ENCODE results near the gene CHDH. TPM values are rescaled to one million over a fixed set of nuclear protein-coding genes. Genes with fewer than 3 reads are reported as not detected.

The CHDH gene
- total RNA-seq, 2 experiments from 2014 or later = 0.03 to 2.3 TPM

DNA sequence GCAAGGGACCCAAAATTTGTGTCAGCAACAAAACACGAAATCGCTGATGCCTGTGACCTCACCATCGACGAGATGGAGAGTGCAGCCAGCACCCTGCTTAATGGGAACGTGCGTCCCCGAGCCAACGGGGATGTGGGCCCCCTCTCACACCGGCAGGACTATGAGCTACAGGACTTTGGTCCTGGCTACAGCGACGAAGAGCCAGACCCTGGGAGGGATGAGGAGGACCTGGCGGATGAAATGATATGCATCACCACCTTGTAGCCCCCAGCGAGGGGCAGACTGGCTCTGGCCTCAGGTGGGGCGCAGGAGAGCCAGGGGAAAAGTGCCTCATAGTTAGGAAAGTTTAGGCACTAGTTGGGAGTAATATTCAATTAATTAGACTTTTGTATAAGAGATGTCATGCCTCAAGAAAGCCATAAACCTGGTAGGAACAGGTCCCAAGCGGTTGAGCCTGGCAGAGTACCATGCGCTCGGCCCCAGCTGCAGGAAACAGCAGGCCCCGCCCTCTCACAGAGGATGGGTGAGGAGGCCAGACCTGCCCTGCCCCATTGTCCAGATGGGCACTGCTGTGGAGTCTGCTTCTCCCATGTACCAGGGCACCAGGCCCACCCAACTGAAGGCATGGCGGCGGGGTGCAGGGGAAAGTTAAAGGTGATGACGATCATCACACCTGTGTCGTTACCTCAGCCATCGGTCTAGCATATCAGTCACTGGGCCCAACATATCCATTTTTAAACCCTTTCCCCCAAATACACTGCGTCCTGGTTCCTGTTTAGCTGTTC, 34.9 kb downstream of the CHDH start:
- Histone ChIP-seq H3K4me2 (ENCODE audit: low read length) (no peak overlapping the region), H3K4me1 (ENCODE audit: insufficient read depth, low read length, poor library complexity, severe bottlenecking) (no peaks in the 10 kb centered on the region), H3K27ac (ENCODE audit: low read depth, low read length, poor library complexity, severe bottlenecking) (no peak overlapping the region), H4K20me1 (ENCODE audit: insufficient read depth, low read length) (no peaks in the 10 kb centered on the region), H3K4me3 (ENCODE audit: low read depth, low read length, poor library complexity, severe bottlenecking) (no peak overlapping the region), H3K9me2 (ENCODE audit: insufficient read depth, low read length) (no peaks in the 10 kb centered on the region), H3K36me3 (ENCODE audit: insufficient read depth, low read length) (no peaks in the 10 kb centered on the region), H3K9me3 (ENCODE audit: low read length) (no peaks in the 10 kb centered on the region), H2AFZ (ENCODE audit: low read length) (no peak overlapping the region), H3K79me2 (ENCODE audit: insufficient read depth, low read depth, low read length) (no peaks in the 10 kb centered on the region)
- ChIA-PET POLR2A (interaction anchor here (0.6 to 0.7 kb wide), 3 partner anchors 90 to 240 kb away, joined by 3 to 7 read pairs (median 3); no protein-coding TSS in a partner anchor), CTCF (ENCODE audit: unreplicated experiment) (no interaction called here)
- intact Hi-C loops (cut with micrococcal nuclease; ENCODE audit: unreplicated experiment) = no loop called here
- DNase-seq (ENCODE audit: low spot score) = no peak
- TF ChIP-seq EZH2phosphoT487 (IDR thresholded peaks at IDR 0.05; ENCODE audit: borderline replicate concordance, low read depth, low read length) = no peak
- TF ChIP-seq, protein P1, sequence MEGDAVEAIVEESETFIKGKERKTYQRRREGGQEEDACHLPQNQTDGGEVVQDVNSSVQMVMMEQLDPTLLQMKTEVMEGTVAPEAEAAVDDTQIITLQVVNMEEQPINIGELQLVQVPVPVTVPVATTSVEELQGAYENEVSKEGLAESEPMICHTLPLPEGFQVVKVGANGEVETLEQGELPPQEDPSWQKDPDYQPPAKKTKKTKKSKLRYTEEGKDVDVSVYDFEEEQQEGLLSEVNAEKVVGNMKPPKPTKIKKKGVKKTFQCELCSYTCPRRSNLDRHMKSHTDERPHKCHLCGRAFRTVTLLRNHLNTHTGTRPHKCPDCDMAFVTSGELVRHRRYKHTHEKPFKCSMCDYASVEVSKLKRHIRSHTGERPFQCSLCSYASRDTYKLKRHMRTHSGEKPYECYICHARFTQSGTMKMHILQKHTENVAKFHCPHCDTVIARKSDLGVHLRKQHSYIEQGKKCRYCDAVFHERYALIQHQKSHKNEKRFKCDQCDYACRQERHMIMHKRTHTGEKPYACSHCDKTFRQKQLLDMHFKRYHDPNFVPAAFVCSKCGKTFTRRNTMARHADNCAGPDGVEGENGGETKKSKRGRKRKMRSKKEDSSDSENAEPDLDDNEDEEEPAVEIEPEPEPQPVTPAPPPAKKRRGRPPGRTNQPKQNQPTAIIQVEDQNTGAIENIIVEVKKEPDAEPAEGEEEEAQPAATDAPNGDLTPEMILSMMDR (conservative IDR thresholded peaks at IDR 0.05; ENCODE audit: low read length) = no peak
- no TSS peak for BruUV-seq (replicated peaks)

DNA sequence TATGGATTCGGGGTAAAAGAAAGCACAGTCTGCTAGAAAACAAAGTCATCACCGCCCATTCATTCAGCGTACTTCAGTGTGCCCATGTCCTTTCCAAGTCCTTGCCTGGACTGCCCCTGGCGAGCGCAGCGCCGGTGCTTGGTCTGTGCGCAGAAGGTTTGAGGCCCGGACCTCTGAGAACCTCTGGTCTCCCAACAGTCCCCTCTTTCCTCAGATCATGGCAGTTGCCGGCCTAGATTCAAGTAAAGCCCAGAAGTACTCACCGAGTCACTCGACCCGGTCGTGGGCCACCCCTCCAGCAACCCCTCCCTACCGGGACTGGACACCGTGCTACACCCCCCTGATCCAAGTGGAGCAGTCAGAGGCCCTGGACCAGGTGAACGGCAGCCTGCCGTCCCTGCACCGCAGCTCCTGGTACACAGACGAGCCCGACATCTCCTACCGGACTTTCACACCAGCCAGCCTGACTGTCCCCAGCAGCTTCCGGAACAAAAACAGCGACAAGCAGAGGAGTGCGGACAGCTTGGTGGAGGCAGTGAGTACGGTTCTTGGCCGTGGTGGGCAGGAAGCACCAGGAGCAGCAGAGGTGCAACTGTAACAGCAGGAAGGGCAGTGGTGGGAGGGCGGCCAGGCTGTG, 36.3 kb downstream of the CHDH start:
- H3K9me2 ChIP-seq (ENCODE audit: insufficient read depth, low read length) = no peaks in the 10 kb centered on the region
- no peaks in the 10 kb centered on the region for H3K79me2 ChIP-seq (ENCODE audit: insufficient read depth, low read depth, low read length)
- H2AFZ ChIP-seq (ENCODE audit: low read length) = no peak overlapping the region
- H3K4me3 ChIP-seq (ENCODE audit: low read depth, low read length, poor library complexity, severe bottlenecking) = no peak overlapping the region
- intact Hi-C loops (cut with micrococcal nuclease; ENCODE audit: unreplicated experiment) = no loop called here
- no TSS peak for BruUV-seq (replicated peaks)
- DNase-seq (ENCODE audit: low spot score) = no peak
- no peak for TF ChIP-seq EZH2phosphoT487 (IDR thresholded peaks at IDR 0.05; ENCODE audit: borderline replicate concordance, low read depth, low read length)
- TF ChIP-seq, protein P1 (conservative IDR thresholded peaks at IDR 0.05; ENCODE audit: low read length) = no peak
- H3K4me1 ChIP-seq (ENCODE audit: insufficient read depth, low read length, poor library complexity, severe bottlenecking) = no peaks in the 10 kb centered on the region
- H3K36me3 ChIP-seq (ENCODE audit: insufficient read depth, low read length) = no peaks in the 10 kb centered on the region
- ChIA-PET CTCF (ENCODE audit: unreplicated experiment) (no interaction called here), POLR2A (no interaction called here)
- H3K9me3 ChIP-seq (ENCODE audit: low read length) = no peaks in the 10 kb centered on the region
- no peak overlapping the region for H3K27ac ChIP-seq (ENCODE audit: low read depth, low read length, poor library complexity, severe bottlenecking)
- no peaks in the 10 kb centered on the region for H4K20me1 ChIP-seq (ENCODE audit: insufficient read depth, low read length)
- H3K4me2 ChIP-seq (ENCODE audit: low read length) = no peak overlapping the region

DNA sequence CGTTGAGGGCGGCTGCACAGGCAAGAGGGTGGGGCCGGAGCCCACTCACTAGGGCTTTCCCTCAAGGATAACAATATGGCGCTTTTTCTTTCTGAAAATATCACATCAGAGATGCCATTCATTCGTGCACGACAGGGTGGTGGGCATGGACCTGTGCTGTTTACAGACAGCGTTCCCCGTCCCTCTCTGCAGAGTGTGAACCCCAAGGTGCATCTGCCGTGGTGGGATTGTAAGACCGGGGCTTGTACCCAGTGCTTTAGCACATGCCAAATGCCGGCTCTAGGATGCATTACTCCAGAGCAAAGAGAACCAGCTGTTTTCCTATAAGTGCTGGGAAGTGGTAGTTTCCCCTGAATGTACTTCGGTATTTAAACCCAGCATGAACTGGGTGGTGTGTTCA, 37.0 kb downstream of the CHDH start:
- no peak overlapping the region for H3K4me2 ChIP-seq (ENCODE audit: low read length)
- H3K27ac ChIP-seq (ENCODE audit: low read depth, low read length, poor library complexity, severe bottlenecking) = no peak overlapping the region
- H3K79me2 ChIP-seq (ENCODE audit: insufficient read depth, low read depth, low read length) = no peaks in the 10 kb centered on the region
- POLR2A ChIA-PET = no interaction called here
- no peaks in the 10 kb centered on the region for H3K36me3 ChIP-seq (ENCODE audit: insufficient read depth, low read length)
- no peak overlapping the region for H2AFZ ChIP-seq (ENCODE audit: low read length)
- TF ChIP-seq EZH2phosphoT487 (IDR thresholded peaks at IDR 0.05; ENCODE audit: borderline replicate concordance, low read depth, low read length) = no peak
- TF ChIP-seq, protein P1 (conservative IDR thresholded peaks at IDR 0.05; ENCODE audit: low read length) = no peak
- DNase-seq (ENCODE audit: low spot score) = no peak
- intact Hi-C loops (cut with micrococcal nuclease; ENCODE audit: unreplicated experiment) = no loop called here
- no peaks in the 10 kb centered on the region for H4K20me1 ChIP-seq (ENCODE audit: insufficient read depth, low read length)
- H3K9me2 ChIP-seq (ENCODE audit: insufficient read depth, low read length) = no peaks in the 10 kb centered on the region
- no TSS peak for BruUV-seq (replicated peaks)
- H3K4me1 ChIP-seq (ENCODE audit: insufficient read depth, low read length, poor library complexity, severe bottlenecking) = no peaks in the 10 kb centered on the region
- no peaks in the 10 kb centered on the region for H3K9me3 ChIP-seq (ENCODE audit: low read length)
- CTCF ChIA-PET (ENCODE audit: unreplicated experiment) = no interaction called here
- no peak overlapping the region for H3K4me3 ChIP-seq (ENCODE audit: low read depth, low read length, poor library complexity, severe bottlenecking)
